Activated CD8-positive, alpha-beta memory T cell treated with anti-CD3 and anti-CD28 coated beads, Interleukin-2, amount 50 U/mL, for 1 hour (primary cell): ENCODE measurements around the gene PPP1R14C.

Experiments used
- DNase-seq: peaks from one replicate; pipeline ENCODE4 v3.0.0-alpha.2; 2020; ENCODE audit errors: extremely low read depth

Gene PPP1R14C

DNA sequence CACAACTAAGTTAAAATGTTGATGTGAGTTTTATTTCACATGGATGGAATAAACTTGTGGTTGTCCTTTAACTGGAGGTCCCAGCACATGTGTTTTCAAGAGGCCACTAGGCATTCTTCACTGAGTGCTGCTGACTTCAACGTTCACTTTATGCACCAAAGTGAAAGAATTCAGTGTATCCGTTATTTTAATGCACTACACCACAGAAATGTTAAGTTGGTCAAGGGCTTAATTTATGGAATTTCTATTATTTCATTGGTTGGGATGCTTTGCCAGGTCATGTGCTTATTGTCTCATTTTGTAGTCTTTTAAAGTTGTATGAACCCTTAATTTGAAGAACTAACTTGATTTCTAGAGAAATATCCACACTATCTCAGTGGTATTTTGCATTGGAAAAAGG is 106.4 kb downstream of the PPP1R14C start:
- no peak for DNase-seq

- no peak for DNase-seq
Measured at GRCh38 chr6:150250826-150251225, 108.0 kb downstream of the PPP1R14C start.

- no peak for DNase-seq
Measured at GRCh38 chr6:150251566-150252186, 108.8 kb downstream of the PPP1R14C start.

GRCh38 chr6:150252714-150253444 is 110.0 kb downstream of the PPP1R14C start:
- no peak for DNase-seq

DNA sequence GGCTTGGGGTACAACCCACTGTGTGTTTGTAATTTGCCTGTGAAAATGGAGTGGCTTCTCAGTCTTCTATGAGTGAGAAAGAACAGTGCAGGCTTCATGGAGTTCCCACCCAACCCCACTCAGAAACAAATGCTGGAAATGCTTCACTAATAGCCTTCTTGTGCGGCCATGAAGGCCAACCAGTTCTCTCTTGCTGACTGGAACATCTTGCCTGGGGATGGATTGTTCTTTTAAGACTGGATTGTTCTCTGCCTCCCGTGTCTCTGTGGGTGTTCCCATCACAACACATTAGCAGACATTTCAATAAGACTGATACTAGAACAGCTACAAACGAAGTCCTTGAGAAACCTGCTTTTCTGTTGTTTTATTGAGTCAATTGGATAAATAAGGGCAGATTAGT is 110.6 kb downstream of the PPP1R14C start:
- DNase-seq = no peak

- DNase-seq = no peak
Measured at GRCh38 chr6:150254770-150255169, 111.9 kb downstream of the PPP1R14C start.

DNA sequence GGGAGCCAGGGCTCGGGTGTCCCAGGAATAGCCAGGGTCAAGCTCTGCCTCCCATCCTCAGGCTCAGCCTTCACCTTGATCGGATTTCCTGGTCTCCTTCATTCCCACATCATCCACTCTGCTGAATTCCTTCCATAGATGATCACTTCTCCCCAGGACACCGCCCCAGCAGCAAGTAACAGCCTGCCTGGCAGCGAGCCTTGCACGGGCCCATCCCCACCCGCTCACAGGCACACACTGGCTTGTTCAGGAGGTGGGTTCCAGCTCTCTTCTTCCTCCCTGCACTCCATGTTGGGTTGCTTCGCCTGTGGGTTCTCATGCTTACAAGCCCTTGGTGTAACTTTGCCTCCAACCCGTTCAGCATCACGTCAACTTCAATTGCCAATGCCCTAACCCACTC is 113.0 kb downstream of the PPP1R14C start:
- no peak for DNase-seq

DNA sequence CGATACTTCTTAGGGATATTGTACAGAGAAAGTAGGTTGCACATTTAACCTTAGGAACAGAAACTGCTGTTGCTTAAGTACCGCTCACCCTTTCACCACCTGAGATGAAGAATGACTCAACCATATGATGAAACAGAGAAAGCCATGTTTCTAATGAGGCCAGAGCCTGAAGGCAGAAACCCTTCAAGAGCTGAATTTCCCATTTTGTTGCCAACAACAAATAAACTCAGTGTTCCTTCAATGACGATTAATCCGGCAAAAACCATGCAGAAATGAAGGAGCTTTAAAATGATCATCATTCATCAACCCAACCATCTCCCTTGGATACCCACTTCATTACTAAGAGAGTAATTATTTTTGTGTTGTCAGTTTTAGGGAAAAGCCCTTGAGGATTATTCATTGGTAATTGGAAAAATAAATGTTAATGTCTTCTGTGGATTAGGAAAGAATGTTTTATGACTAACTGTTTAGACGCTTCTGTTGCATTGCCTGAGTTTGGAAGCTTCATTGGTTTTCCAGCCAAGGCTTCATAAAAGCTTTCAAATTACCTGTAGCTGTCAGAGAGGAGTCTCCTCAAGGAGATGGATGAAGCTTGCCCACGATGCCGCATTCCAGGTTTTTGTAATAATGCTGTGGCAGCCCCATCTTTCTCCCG is 113.9 kb downstream of the PPP1R14C start:
- DNase-seq = no peak

GRCh38 chr6:150258381-150258780 is 115.5 kb downstream of the PPP1R14C start:
- DNase-seq = no peak

- no peak for DNase-seq
Measured at GRCh38 chr6:150260931-150261330, 118.1 kb downstream of the PPP1R14C start.

- no peak for DNase-seq
Measured at GRCh38 chr6:150261997-150262697, 119.3 kb downstream of the PPP1R14C start.

DNA sequence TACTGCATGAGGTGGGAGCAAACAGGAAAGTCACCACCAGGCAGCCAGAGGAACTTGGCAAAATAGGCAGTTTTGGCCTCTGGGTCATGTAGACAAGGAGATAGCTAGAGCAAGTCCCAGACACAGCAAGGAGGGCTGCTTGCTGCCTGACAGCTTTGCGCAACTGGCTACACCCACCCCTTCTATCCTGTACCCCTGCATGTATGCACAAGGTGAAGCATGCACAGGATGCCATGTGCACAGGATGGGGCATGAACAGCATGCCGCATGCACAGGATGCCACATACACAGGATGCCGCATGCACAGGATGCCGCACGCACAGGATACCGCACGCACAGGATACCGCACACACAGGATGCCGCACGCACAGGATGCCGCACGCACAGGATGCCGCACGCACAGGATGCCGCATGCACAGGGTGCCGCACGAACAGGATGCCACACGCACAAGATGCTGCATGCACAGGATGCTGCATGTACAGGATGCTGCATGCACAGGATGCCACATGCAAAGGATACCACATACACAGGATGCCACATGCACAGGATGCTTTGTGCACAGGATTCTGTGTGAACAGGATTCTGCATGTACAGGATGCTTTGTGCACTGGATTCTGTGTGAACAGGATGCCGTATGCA is 121.0 kb downstream of the PPP1R14C start:
- no peak for DNase-seq

DNA sequence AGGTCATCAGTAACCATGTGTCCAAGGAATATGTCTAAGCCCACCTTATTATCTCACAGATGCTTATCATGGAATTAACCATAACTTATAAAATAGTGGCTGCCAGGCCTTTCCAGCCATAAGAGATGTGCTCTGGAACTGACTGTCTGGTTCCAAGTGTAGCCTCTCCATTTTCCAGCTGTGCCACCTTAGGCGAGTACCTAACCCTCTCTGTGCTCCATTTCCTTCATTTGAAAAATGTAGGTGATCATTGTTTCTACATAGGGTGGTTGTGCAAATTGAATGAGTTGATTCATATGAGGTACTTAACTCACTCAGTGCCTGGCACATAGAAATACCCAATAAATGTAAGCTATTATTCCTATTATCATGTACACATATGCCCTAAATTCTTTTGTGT is 123.5 kb downstream of the PPP1R14C start:
- no peak for DNase-seq

DNA sequence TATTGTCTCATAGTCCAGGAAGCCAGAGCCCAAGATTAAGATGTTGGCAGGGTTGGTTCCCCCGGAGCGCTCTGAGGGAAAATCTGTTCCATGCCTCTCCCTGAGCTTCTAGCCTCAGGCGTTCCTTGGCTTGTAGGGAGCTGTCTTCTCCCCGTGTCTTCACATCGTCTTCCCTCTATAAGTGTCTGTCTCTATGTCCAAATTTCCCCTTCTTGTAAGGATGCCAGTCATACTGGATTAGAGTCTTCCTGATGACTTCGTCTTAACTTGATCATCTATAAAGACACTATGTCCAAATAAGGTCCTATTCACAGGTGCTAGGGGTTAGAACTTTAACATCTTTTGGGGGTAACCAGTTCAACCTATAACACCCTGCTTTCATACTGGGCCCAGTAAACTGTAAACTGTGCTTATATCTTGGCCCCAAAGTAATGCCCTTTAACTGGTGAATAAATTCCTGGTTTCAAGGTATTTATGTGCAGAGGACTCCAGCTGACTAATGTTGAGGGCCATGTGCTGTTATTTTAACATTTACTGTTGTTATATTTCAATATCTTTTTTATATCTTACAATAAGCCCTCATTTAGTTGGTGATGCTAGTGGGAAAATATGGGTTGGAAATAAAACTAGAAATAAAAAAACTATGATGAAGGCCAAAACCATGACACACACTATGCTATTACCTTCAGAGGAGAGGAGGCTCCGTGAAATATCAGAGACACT is 124.3 kb downstream of the PPP1R14C start:
- no peak for DNase-seq

GRCh38 chr6:150267686-150268561 is 125.1 kb downstream of the PPP1R14C start:
- DNase-seq = no peak

- DNase-seq = no peak
Measured at GRCh38 chr6:150269130-150269856, 126.4 kb downstream of the PPP1R14C start.

DNA sequence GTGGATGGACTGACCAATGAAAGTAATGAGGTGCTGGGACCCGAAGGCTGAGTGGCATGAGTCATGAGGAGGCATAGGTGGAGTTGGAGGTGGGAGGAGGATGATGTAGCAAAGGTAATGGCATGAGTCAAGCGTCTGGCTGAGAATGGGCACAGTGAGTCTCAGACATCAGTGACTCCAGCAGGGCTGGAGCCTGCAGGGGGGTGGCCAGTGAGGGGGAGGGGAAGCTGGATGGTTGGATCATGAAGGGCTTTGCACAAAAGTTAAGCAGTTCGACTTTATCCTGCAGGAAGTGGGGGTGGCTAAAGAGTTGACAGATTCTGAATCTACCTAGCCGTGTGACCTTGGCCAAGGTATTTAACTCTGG is 127.0 kb downstream of the PPP1R14C start:
- DNase-seq = no peak

DNA sequence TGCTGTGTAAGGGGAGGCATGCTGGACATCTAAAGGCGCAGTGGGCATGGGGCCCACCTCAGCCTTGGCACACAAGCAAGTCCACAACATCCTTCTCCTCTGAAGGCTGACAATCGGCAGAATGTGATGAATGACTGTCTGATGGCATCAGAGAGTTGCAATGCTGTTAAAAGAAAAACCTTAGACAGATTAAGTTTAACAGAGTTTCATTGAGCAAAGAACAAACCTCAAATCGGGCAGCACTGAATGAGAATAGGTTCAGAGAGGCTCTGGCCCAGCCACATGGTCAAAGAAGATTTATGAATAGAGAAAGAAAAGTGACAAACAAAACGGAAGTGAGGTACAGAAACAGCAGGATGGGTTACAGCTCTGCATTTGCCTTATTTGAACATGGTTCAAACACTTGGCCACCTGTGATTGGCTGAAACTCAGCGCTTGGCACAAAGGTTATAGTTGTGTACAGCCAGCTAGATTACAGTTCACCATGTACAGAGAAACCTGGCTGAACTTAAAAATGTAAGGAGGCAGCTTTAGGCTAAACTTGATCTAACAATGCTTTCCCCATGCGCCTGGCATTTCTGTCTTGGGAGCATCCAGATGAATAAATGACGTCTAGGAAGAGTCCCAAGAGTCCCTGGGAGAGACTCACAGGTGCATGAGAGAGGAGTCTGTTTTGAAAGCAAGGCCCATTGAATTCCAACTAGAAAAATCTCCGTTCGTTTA is 127.6 kb downstream of the PPP1R14C start:
- no peak for DNase-seq

GRCh38 chr6:150271172-150271500 is 128.3 kb downstream of the PPP1R14C start:
- no peak for DNase-seq
